ENCODE measurements around the gene RPA3. TPM values are rescaled to one million over a fixed set of nuclear protein-coding genes. Genes with fewer than 3 reads are reported as not detected.

Gene RPA3
- total and polyA plus RNA-seq, 9 of the 15 experiments (the other 6 are each of a cell fraction or from before 2014, with no cell fraction given), result 68.5 to 265 (median 125) TPM

DNA sequence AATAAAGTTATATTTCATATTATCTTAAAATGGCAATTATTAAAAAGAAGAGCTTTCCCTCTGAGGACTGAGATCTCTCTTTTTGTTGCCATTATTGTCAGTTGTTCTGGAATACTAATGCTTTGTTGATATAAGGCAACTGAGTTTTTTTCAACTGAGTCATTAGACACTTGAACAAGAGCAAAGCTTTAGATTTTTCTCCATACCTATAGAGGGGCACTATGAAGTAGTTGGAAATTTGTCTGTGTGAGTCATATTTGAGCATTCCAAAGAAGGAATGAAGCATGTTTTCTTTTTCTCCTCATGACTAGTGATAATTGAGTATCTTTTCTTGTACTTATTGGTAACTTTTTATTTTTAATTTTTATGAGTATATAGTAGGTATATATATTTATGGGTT, 24.5 kb downstream of the RPA3 start:
- BruUV-seq (replicated peaks), result no TSS peak
- no peaks in the 10 kb centered on the region for H3K27me3 ChIP-seq (ENCODE audit: control insufficient read depth in 2 of 2, insufficient read depth in 2 of 2, low read length in 2 of 2)
- H3K9ac ChIP-seq (ENCODE audit: insufficient read depth in 1 of 2, low read depth in 2 of 2, low read length in 2 of 2), result no peak overlapping the region
- H3K4me3 ChIP-seq, result no peak overlapping the region
- no peaks in the 10 kb centered on the region for H3K4me1 ChIP-seq (replicated peaks in 1 of 2; ENCODE audit: control insufficient read depth in 2 of 2, insufficient read depth in 2 of 2, low read length in 2 of 2)
- no peaks in the 10 kb centered on the region for H3K79me2 ChIP-seq (ENCODE audit: control insufficient read depth, insufficient read depth, low read length)
- no peaks in the 10 kb centered on the region for H3K36me3 ChIP-seq (ENCODE audit: control insufficient read depth, insufficient read depth, low read length)
- in situ Hi-C loops (cut with MboI) (no loop called here), intact Hi-C loops (cut with micrococcal nuclease) (no loop called here)
- H2AFZ ChIP-seq (ENCODE audit: low read depth, low read length), result no peak overlapping the region
- H3K4me2 ChIP-seq (ENCODE audit: insufficient read depth, low read length), result no peak overlapping the region
- FAIRE-seq, result no peak
- ATAC-seq, result no peak
- no peaks in the 10 kb centered on the region for H3K9me3 ChIP-seq (replicated peaks; ENCODE audit: control insufficient read depth, insufficient read depth, low read depth, low read length)
- no peaks in the 10 kb centered on the region for H4K20me1 ChIP-seq (replicated peaks; ENCODE audit: control insufficient read depth, insufficient read depth, low read length)
- H3K9me1 ChIP-seq (ENCODE audit: control insufficient read depth, insufficient read depth, low read length), result no peaks in the 10 kb centered on the region
- TF ChIP-seq PHB (CRISPR knock-in tag; IDR thresholded peaks at IDR 0.05), result no peak
- ChIA-PET CTCF (ENCODE audit: low intra/inter-chr PET ratio) (no interaction called here), POLR2A (no interaction called here)
- DNase-seq (ENCODE audit: extremely low read depth in 1 of 4, low spot score in 3 of 4), result no peak
- H3K27ac ChIP-seq (ENCODE audit: extremely low read depth, low read depth, low read length), result no peak overlapping the region

GRCh38 chr7:7688956-7689355, 29.5 kb downstream of the RPA3 start:
- no peak for TF ChIP-seq RBM17 (IDR thresholded peaks at IDR 0.05; ENCODE audit: borderline replicate concordance, low read depth, low read length)
- TF ChIP-seq, protein P1, sequence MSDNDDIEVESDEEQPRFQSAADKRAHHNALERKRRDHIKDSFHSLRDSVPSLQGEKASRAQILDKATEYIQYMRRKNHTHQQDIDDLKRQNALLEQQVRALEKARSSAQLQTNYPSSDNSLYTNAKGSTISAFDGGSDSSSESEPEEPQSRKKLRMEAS (CRISPR knock-in tag; IDR thresholded peaks at IDR 0.05), result no peak
- no peak for TF ChIP-seq SMARCE1 (IDR thresholded peaks at IDR 0.05)
- TF ChIP-seq, protein P2, sequence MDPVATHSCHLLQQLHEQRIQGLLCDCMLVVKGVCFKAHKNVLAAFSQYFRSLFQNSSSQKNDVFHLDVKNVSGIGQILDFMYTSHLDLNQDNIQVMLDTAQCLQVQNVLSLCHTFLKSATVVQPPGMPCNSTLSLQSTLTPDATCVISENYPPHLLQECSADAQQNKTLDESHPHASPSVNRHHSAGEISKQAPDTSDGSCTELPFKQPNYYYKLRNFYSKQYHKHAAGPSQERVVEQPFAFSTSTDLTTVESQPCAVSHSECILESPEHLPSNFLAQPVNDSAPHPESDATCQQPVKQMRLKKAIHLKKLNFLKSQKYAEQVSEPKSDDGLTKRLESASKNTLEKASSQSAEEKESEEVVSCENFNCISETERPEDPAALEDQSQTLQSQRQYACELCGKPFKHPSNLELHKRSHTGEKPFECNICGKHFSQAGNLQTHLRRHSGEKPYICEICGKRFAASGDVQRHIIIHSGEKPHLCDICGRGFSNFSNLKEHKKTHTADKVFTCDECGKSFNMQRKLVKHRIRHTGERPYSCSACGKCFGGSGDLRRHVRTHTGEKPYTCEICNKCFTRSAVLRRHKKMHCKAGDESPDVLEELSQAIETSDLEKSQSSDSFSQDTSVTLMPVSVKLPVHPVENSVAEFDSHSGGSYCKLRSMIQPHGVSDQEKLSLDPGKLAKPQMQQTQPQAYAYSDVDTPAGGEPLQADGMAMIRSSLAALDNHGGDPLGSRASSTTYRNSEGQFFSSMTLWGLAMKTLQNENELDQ (CRISPR knock-in tag; IDR thresholded peaks at IDR 0.05; ENCODE audit: borderline replicate concordance), result no peak
- TF ChIP-seq MAZ (CRISPR knock-in tag; conservative IDR thresholded peaks at IDR 0.05 in 1 of 2, IDR thresholded peaks at IDR 0.05 in 1 of 2), result no peak
- TF ChIP-seq EWSR1 (IDR thresholded peaks at IDR 0.05; ENCODE audit: borderline replicate concordance, low read depth, partially characterized antibody), result no peak
- no peak for TF ChIP-seq ZMIZ1 (IDR thresholded peaks at IDR 0.05; ENCODE audit: low read depth in 2 of 2, low read length in 2 of 2)
- H2AFZ ChIP-seq (ENCODE audit: low read depth, low read length), result no peak overlapping the region
- H3K9me3 ChIP-seq (replicated peaks; ENCODE audit: control insufficient read depth, insufficient read depth, low read depth, low read length), result no peaks in the 10 kb centered on the region
- DNase-seq (ENCODE audit: extremely low read depth in 1 of 4, low spot score in 3 of 4) (no peak), ATAC-seq (no peak), FAIRE-seq (no peak)
- CTCF ChIA-PET (ENCODE audit: low intra/inter-chr PET ratio), result interaction anchor here (0.6 kb wide), 1 partner anchor 399 kb away, joined by 3 read pairs; no protein-coding TSS in a partner anchor
- H3K79me2 ChIP-seq (ENCODE audit: control insufficient read depth, insufficient read depth, low read length), result no peaks in the 10 kb centered on the region
- BruUV-seq (replicated peaks), result no TSS peak
- H3K27ac ChIP-seq (ENCODE audit: extremely low read depth, low read depth, low read length), result no peak overlapping the region
- no peak overlapping the region for H3K9ac ChIP-seq (ENCODE audit: insufficient read depth in 1 of 2, low read depth in 2 of 2, low read length in 2 of 2)
- WGBS (ENCODE audit: insufficient coverage, low coverage, missing lambda C conversion rate), result 55% methylated on average over 4 of the region's 4 CpGs
- no peaks in the 10 kb centered on the region for H3K36me3 ChIP-seq (ENCODE audit: control insufficient read depth, insufficient read depth, low read length)
- H3K9me1 ChIP-seq (ENCODE audit: control insufficient read depth, insufficient read depth, low read length), result no peaks in the 10 kb centered on the region
- no peaks in the 10 kb centered on the region for H3K27me3 ChIP-seq (ENCODE audit: control insufficient read depth in 2 of 2, insufficient read depth in 2 of 2, low read length in 2 of 2)
- peaks cover 0 to 8% of the 10 kb centered on the region in 2 experiments; a peak in 2 of 5 replicates for H3K4me1 ChIP-seq (replicated peaks in 1 of 2; ENCODE audit: control insufficient read depth in 2 of 2, insufficient read depth in 2 of 2, low read length in 2 of 2)
- POLR2A ChIA-PET, result interaction anchor here (0.9 to 1.2 kb wide), 3 partner anchors 8 to 152 kb away, joined by 3 to 4 read pairs (median 3); no protein-coding TSS in a partner anchor
- H3K4me2 ChIP-seq (ENCODE audit: insufficient read depth, low read length), result no peak overlapping the region
- H4K20me1 ChIP-seq (replicated peaks; ENCODE audit: control insufficient read depth, insufficient read depth, low read length), result no peaks in the 10 kb centered on the region
- intact Hi-C loops (cut with micrococcal nuclease) (loop anchor here (10.0 kb wide), 1 partner anchor 286 kb away; no protein-coding TSS in a partner anchor), in situ Hi-C loops (cut with MboI) (no loop called here)
- no peak overlapping the region for H3K4me3 ChIP-seq
